NCI-H526 (cell line): ENCODE data around the gene CHST13.

ENCODE experiments used
- DNase-seq, 2 experiments: peaks; one replicate each; lab custom pipeline; 2025; lab: John Stamatoyannopoulos, UW

CHST13 gene

GRCh38 chr3:126509597-126510307, 14.2 kb upstream of the CHST13 start:
- DNase-seq, result no peak

- DNase-seq, result no peak
These were observed 13.5 kb upstream of the CHST13 start for GRCh38 chr3:126510308-126510910.

GRCh38 chr3:126511291-126511690, 12.7 kb upstream of the CHST13 start:
- no peak for DNase-seq

- no peak for DNase-seq
These were observed 11.9 kb upstream of the CHST13 start for GRCh38 chr3:126512026-126512425.

GRCh38 chr3:126512916-126513650, 10.9 kb upstream of the CHST13 start:
- no peak for DNase-seq

- DNase-seq, result no peak
These were observed 9.8 kb upstream of the CHST13 start for GRCh38 chr3:126514161-126514560.

GRCh38 chr3:126515066-126515706, 8.8 kb upstream of the CHST13 start:
- no peak for DNase-seq

- no peak for DNase-seq
These were observed 7.6 kb upstream of the CHST13 start for GRCh38 chr3:126516152-126516935.

- no peak for DNase-seq
These were observed 7.0 kb upstream of the CHST13 start for GRCh38 chr3:126516936-126517290.

- DNase-seq, result no peak
These were observed 6.5 kb upstream of the CHST13 start, which contains the start of gene UROC1 for GRCh38 chr3:126517291-126517951. Gene UROC1, minus strand, starts transcription at chr3:126517773. Its CDS starts 54 bp downstream, at chr3:126517719.

- no peak for DNase-seq
These were observed 5.8 kb upstream of the CHST13 start for GRCh38 chr3:126517986-126518778.

GRCh38 chr3:126518779-126519177, 5.2 kb upstream of the CHST13 start:
- no peak for DNase-seq

GRCh38 chr3:126519506-126520455, 4.2 kb upstream of the CHST13 start:
- no peak for DNase-seq

GRCh38 chr3:126521122-126521891, 2.6 kb upstream of the CHST13 start:
- no peak for DNase-seq

GRCh38 chr3:126522363-126522788, 1.6 kb upstream of the CHST13 start:
- peak; percentile 42 to 81 for DNase-seq

- DNase-seq, result peak in 1 of 2 experiments; percentile 74
These were observed 554 bp downstream of the CHST13 start for GRCh38 chr3:126524429-126524988.

GRCh38 chr3:126525091-126525852, 1.3 kb downstream of the CHST13 start:
- no peak for DNase-seq
